Calu3 (cell line): ENCODE data around the gene PAX3. TPM values are rescaled to one million over a fixed set of nuclear protein-coding genes. Genes with fewer than 3 reads are reported as not detected.

Experiments
- BruUV-seq: library from RNA; stranded (reverse); fragments of 400-500 nt; replicated peaks from 2 replicates; lab custom pipeline; 2021; lab: Mats Ljungman, UMichigan
- CTCF ChIA-PET: fragments of 300-600 bp; sonication (Branson Sonifier 250); formaldehyde crosslinking; loops from one replicate; lab custom pipeline; 2022; ENCODE audit warnings: antibody characterized with exemption; lab: Charles Lee
- DNase-seq: peaks from one replicate; pipeline ENCODE4 v3.0.0; 2022
- H3K27ac Mint-ChIP-seq: one replicate; pipeline ENCODE4 v1.8.0; 2022; ENCODE audit warnings: mixed read lengths; ENCODE audit not compliant: unreplicated experiment
- H3K27me3 Mint-ChIP-seq: one replicate; pipeline ENCODE4 v1.8.0; 2022; ENCODE audit warnings: mixed read lengths; ENCODE audit not compliant: unreplicated experiment
- H3K36me3 Mint-ChIP-seq: one replicate; pipeline ENCODE4 v1.8.0; 2022; ENCODE audit warnings: mild to moderate bottlenecking, moderate library complexity, mixed read lengths; ENCODE audit not compliant: insufficient read depth, unreplicated experiment
- H3K4me1 Mint-ChIP-seq: one replicate; pipeline ENCODE4 v1.8.0; 2022; ENCODE audit warnings: mild to moderate bottlenecking, low read depth, mixed read lengths; ENCODE audit not compliant: unreplicated experiment
- H3K4me3 Mint-ChIP-seq: one replicate; pipeline ENCODE4 v1.8.0; 2022; ENCODE audit warnings: mild to moderate bottlenecking, low read depth, moderate library complexity, mixed read lengths; ENCODE audit not compliant: unreplicated experiment
- H3K9me3 Mint-ChIP-seq: one replicate; pipeline ENCODE4 v1.8.0; 2022; ENCODE audit warnings: low read depth, mixed read lengths; ENCODE audit not compliant: unreplicated experiment
- CTCF ChIP-seq: fragments of 200-600 bp; IDR thresholded peaks from one replicate; pipeline ENCODE4 v1.8.0; 2022; ENCODE audit warnings: antibody characterized with exemption; ENCODE audit not compliant: unreplicated experiment
- intact Hi-C: fragments of 100-400 bp; cut with micrococcal nuclease; formaldehyde crosslinking; loops from one replicate; pipeline ENCODE4 v1.10.0; 2022; ENCODE audit not compliant: unreplicated experiment
- total RNA-seq: library from RNA; stranded (reverse); gene quantifications from 2 replicates; pipeline ENCODE4 v1.2.3, GENCODE V29; 2022

Gene PAX3
- total RNA-seq, 1 experiment from 2014 or later = not detected

GRCh38 chr2:222309766-222310165, 11.0 kb upstream of the PAX3 start:
- Mint-ChIP-seq H3K27me3 (peaks cover 99% of the 10 kb centered on the region), H3K9me3 (no peaks in the 10 kb centered on the region), H3K36me3 (peaks cover 18% of the 10 kb centered on the region), H3K4me3 (no peak overlapping the region), H3K27ac (no peak overlapping the region), H3K4me1 (peaks cover 37% of the 10 kb centered on the region)
- DNase-seq = no peak
- BruUV-seq = no TSS peak
- TF ChIP-seq CTCF = no peak
- CTCF ChIA-PET = interaction anchor here (0.5 to 0.6 kb wide), 3 partner anchors 19 to 268 kb away, joined by 4 to 5 read pairs (median 5); no protein-coding TSS in a partner anchor
- intact Hi-C loops = no loop called here

GRCh38 chr2:222309361-222309760, 10.6 kb upstream of the PAX3 start:
- Mint-ChIP-seq H3K36me3 (peaks cover 18% of the 10 kb centered on the region), H3K4me1 (peaks cover 37% of the 10 kb centered on the region), H3K27ac (no peak overlapping the region), H3K4me3 (no peak overlapping the region), H3K27me3 (peaks cover 99% of the 10 kb centered on the region), H3K9me3 (no peaks in the 10 kb centered on the region)
- TF ChIP-seq CTCF = no peak
- BruUV-seq = no TSS peak
- CTCF ChIA-PET = no interaction called here
- DNase-seq = no peak
- intact Hi-C loops = no loop called here

- DNase-seq = no peak
- Mint-ChIP-seq H3K9me3 (no peaks in the 10 kb centered on the region), H3K36me3 (peaks cover 18% of the 10 kb centered on the region), H3K27ac (no peak overlapping the region), H3K4me3 (no peak overlapping the region), H3K27me3 (peaks cover 99% of the 10 kb centered on the region), H3K4me1 (peaks cover 44% of the 10 kb centered on the region)
- BruUV-seq = no TSS peak
- no peak for TF ChIP-seq CTCF
- intact Hi-C loops = no loop called here
- CTCF ChIA-PET = interaction anchor here (0.6 kb wide), 1 partner anchor 11 kb away, joined by 5 read pairs; no protein-coding TSS in a partner anchor
Observed at GRCh38 chr2:222307978-222308730, 9.4 kb upstream of the PAX3 start.

GRCh38 chr2:222307143-222307756, 8.5 kb upstream of the PAX3 start:
- CTCF ChIA-PET = interaction anchor here (0.6 kb wide), 2 partner anchors 12 to 61 kb away, joined by 3 to 5 read pairs; no protein-coding TSS in a partner anchor
- BruUV-seq = no TSS peak
- intact Hi-C loops = no loop called here
- Mint-ChIP-seq H3K9me3 (no peaks in the 10 kb centered on the region), H3K27me3 (peaks cover 99% of the 10 kb centered on the region), H3K36me3 (peaks cover 18% of the 10 kb centered on the region), H3K27ac (no peak overlapping the region), H3K4me3 (peak overlapping the region; percentile 70), H3K4me1 (peaks cover 44% of the 10 kb centered on the region)
- peak; percentile 66 for DNase-seq
- no peak for TF ChIP-seq CTCF
